GM21390 (cell line): ENCODE results near the gene RCBTB2.
A peak's percentile ranks its signal among the peaks of the same experiment; 100 is the strongest.
"Not testable (repeated sequence)": the region's sequence is repeated elsewhere in the genome, so short reads cannot be mapped to it uniquely, and the experiment has no call there.

Experiments
- ATAC-seq: cut with Tn5 transposase; IDR thresholded peaks from one replicate; pipeline ENCODE4 v1.9.1; 2021; ENCODE audit not compliant: unreplicated experiment

RCBTB2 gene

DNA sequence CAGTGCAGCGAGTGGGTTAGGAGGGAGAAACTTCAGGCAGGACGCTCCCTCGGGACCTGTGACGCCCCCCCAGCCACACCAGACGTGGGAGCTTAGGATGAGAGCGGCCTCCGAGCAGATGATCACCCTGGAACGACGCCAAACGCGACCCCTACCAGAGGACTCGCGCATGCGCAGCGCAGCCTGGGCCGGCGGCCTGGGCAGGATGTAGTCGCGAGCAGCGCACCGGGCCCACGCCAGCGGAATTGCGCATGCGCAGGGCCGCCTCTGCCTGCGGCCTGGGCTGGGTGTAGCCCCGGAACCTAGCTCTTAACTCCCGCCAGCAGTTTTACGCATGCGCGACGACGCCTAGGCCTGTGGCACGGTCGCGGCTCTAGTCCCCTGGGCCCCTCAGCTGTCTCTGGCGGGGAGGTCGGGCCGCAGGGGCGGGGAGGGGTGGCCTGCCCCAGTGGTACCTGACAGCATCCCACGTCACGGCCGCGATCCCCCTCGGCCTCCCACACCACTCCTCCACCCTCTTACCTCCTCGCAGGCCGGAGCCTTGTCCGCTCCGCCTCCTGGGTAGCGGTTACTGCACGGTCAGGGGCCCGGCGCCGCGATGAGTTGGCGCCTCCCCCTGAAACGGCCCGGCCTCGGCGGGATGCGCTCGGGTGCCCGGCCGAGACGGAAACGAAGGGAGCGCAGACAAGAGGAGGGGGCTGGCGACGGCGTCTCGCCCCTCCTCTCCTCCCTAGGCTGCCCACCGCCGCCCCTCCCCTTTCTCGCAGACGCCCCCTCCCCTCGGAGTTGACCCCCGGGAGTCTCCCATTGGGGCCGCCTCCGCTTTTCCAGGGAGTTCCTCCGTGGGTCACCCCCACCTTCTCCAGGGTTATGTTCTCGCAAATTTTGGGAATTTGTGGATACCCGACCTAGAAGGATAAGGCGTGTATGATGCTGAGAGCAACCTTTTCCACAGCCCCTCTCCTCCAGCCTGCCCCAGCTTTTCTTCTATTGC is at the start of gene RCBTB2:
TSS of gene RCBTB2 (minus strand) at position 575 of the 994 bp plus-strand sequence. CDS start 11,141 bp downstream, outside the sequence.
- ATAC-seq, result peak; percentile 75

- no peak for ATAC-seq
Observed at GRCh38 chr13:48582084-48582483, 49.2 kb upstream of the RCBTB2 start.

DNA sequence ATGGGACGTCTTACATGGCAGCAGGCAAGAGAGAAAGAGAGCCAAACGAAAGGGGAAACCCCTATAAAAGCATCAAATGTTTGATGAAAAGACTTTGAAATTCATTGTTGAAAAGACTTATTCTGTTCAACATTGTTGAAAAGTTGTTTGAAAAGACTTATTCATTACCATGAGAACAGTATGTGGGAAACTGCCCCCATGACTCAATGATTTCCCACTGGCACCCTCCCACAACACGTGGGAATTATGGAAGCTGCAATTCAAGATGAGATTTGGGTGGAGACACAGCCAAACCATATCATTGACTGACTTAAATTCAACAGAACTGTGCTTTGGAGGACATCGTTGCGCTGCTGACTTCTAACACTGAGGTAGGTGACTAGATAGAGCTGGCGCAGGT is 48.0 kb upstream of the RCBTB2 start:
- no peak for ATAC-seq

GRCh38 chr13:48580185-48580803 is 47.4 kb upstream of the RCBTB2 start:
- no peak for ATAC-seq

- ATAC-seq, result not testable (repeated sequence)
Observed at GRCh38 chr13:48579919-48580180, 47.0 kb upstream of the RCBTB2 start.

DNA sequence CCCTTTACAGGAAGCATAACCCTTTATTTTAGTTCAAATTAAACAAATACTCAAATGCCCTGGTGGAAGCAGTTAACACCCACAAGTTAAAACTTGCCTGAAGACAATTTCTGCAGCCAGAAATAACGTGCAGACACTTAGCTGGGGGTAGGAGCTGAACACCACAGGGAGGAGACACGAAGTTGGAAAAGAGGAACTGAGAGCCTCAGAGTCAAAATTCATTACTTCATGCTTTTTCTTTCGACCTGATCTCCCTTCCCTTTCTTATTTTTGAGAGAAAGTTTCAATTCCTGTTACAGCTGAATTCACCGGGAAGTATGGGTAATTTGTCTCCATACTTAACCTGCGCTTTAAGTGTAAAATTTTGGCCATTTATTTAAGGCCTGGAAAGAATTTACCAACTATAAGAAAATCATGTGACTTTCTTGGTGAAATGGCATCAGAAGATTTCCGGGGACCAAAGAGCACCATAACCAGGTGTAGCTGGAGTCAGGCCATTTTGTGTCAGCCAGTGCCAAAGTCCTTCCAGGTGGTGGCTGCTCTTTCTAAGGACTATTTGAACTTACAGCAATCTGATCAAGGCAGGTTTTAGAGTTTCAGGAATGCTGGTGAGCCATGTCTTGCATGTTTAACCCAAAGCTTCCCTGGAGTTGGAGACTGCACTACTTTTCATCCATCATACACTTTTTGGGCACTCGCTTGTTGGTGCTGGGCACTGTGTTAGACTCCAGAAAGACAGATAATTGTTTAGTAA is 46.5 kb upstream of the RCBTB2 start:
- peak; percentile 81 for ATAC-seq

GRCh38 chr13:48578516-48579164 is 45.8 kb upstream of the RCBTB2 start:
- peak; percentile 62 for ATAC-seq

GRCh38 chr13:48576448-48577010 is 43.6 kb upstream of the RCBTB2 start:
- no peak for ATAC-seq

DNA sequence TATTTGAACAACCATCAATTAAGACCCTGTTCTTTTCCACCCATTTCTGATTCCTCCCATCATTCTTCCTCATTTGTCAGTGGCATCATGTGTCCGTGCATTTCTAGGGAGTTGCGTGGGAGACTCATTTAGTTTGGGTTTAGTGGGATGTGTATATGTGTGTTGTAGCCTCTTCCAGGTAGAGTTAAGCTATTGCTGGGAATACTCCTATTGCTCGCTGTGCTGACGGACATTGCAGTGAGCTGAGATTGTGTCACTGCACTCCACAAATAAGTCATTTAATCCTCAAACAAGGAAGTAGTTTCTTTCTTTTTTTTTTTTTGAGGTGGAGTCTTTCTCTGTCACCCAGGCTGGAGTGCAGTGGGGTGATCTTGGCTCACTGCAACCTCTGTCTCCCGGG is 42.2 kb upstream of the RCBTB2 start:
- ATAC-seq, result no peak

GRCh38 chr13:48574041-48574796 is 41.3 kb upstream of the RCBTB2 start:
- no peak for ATAC-seq

GRCh38 chr13:48573213-48574007 is 40.5 kb upstream of the RCBTB2 start:
- ATAC-seq, result no peak

DNA sequence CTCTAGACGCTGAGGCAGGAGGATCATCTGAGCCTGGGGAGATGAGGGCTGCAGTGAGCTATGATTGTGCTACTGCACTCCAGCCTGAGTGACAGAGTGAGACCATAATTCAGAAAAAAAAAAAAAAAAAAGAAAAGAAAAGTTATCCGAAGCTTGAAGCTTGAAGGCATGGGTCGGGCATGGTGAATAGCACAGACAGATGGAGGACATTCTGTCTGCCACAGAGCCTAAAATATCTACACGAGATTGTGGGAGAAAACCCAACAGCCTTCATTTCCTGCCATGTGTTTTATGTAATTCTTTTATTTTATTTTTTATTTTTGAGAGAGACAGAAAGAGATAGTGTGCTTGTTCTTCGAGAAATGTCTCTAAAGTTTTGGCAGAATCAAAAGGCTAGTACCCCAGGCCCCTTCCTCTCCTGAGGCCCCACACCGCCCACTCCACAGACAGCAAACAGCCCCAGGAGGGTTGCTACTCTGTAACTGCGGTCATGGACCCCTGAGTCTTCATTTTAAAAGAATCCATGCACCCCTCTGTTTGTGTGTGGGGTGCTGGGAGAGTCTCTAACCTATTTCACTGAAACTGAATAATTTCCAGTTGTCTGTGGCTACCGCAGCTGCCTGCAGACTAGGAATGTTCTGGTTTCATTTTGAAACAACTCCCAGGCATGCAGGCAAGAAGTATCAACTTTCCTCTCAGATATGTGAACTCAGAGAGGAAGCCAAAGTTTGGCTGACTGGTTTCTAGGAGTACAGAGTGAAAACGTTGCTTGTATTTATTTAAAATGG is 38.4 kb upstream of the RCBTB2 start:
- ATAC-seq, result peak; percentile 44

DNA sequence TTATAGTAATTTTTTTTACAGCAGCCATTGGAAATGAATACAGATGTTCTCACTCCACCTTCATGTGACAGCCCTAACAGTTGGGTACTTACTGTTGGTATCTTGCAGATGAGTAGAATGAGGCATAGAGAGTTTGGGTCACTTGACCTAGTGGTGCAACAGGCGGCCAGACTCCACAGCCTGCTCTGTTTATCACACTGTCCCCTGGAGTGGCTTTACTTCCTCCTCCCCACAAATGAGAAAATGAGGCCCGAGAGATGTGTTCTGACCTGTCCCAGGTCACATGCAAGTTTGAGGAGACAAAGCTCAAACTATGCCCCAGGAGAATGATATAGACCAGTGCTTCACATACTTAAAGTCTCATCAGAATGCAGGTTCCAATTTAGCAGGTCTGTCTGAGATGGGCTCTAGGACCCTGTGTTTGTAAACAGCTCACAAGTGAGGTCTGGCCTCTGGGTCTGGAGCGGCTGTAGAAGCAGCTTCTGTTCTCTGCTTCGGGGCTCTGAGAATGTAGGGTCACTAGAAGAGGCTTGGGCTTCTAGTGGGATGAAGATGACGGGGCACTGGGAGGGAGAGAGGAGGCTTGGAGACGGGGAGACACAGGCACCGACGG is 37.4 kb upstream of the RCBTB2 start:
- no peak for ATAC-seq

- no peak for ATAC-seq
Observed at GRCh38 chr13:48569104-48569666, 36.3 kb upstream of the RCBTB2 start.

DNA sequence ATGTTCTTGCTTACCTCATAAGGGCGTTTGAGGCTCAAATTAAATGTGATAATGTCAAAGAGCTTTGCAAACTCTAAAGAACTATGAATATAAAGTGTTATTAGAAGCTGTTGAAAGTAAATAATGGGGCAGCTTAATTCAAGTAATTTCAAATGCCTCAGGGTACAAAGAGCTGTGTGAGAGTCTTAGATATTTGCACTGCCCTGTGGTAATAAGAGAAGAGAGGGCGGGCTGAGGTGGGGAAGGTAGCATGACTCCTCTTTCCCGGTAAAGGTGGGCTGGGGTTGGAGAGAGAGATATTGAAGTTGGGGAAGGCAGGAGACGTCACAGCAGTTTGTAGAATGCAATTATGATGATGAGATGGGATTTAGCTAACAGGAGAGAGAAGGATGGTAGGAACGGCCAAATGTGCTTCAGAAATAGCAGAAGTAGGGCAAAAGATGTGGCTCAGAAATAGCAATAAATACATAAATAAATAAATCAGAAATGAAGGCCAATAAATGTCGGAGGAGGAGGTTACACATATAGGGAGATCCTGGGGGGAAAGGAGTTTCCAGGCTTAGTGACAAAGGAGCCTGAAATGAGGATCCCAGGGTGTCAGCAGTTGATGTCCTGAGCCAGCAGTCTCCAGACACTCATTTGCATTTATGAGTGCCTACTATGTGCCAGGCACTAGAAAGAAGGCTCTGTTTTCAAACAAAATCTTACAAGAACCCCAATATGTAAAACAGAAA is 35.7 kb upstream of the RCBTB2 start:
- no peak for ATAC-seq

DNA sequence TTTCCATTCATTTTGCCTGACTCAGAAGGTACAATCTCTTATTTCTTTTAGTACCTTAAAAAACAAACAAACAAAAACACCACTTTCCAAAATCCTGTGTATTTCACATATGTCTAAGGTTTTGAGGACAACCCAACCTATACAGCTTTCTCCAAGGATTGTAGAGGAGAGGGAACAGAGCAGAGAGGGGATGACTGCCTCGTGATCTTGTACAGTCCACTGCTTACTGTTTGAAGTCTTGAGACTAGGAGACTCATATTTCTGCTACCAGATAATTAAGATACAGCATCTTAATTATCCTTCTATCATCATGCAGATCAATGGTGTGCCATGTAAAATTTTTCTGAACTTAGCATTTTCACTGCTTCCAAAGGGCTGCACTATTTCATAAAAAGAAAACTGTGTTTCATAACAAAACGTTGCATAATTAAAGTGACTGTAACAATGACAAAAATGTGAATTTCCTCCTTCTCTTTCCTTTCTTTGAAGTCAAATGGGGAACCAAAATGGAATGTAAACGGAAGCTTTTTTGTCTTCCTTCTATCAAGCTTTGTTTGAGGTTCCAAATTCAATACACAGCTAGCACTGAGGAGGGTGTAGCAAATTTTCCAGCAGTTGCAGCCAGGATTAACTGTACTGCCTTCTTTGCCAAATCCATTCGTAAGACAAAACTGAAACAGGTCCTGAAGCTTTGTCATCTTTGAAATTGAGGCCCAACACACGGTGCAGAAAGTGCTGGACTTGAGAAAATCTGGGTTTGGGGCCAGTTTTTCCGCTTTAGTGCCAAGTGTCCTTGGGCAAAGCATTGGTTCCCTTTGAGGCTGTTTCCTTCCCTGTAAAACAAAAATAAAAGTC is 34.9 kb upstream of the RCBTB2 start:
- no peak for ATAC-seq
